Common myeloid progenitor, CD34-positive (primary cell): Measurements from ENCODE around the gene IGSF3.

Experiments
- CTCF ChIA-PET: fragments of 350-600 bp; sonication (Branson Sonifier 250); formaldehyde crosslinking; loops from one replicate; lab custom pipeline; 2021; ENCODE audit warnings: antibody characterized with exemption; lab: Charles Lee
- POLR2A ChIA-PET: fragments of 350-600 bp; sonication (Branson Sonifier 250); formaldehyde crosslinking; loops from one replicate; lab custom pipeline; 2021; ENCODE audit warnings: antibody characterized with exemption; lab: Charles Lee
- DNase-seq, 3 donors: peaks; one replicate each; pipeline versions ENCODE4 v3.0.0 to v3.0.0-alpha.2; 2013
- H3K27ac ChIP-seq, 2 experiments: 1 replicate in 1 of 2; 2 replicates in 1 of 2; pipeline ENCODE4 v1.7.0; 2013; ENCODE audit warnings: inconsistent platforms in 2 of 2, low read length in 2 of 2, mild to moderate bottlenecking in 2 of 2, low read depth in 1 of 2, moderate library complexity in 1 of 2; ENCODE audit not compliant: severe bottlenecking in 2 of 2, insufficient read depth in 1 of 2, poor library complexity in 1 of 2
- H3K27me3 ChIP-seq, 5 experiments: replicated peaks in 2 of 5; 1 replicate in 3 of 5; 2 replicates in 2 of 5; pipeline versions ENCODE4 v1.6.1 to v1.7.0; 2013; ENCODE audit warnings: low read length in 4 of 5, mild to moderate bottlenecking in 2 of 5, moderate library complexity in 2 of 5, inconsistent platforms in 1 of 5; ENCODE audit not compliant: insufficient read depth in 5 of 5, control insufficient read depth in 4 of 5
- H3K36me3 ChIP-seq, 4 experiments: 1 replicate in 2 of 4; 2 replicates in 2 of 4; pipeline versions ENCODE4 v1.6.1 to v1.7.0; 2013; ENCODE audit warnings: low read length in 3 of 4, control low read depth in 1 of 4, mild to moderate bottlenecking in 1 of 4; ENCODE audit not compliant: control insufficient read depth in 4 of 4, insufficient read depth in 4 of 4
- H3K4me1 ChIP-seq, 4 experiments: 1 replicate in 3 of 4; 2 replicates in 1 of 4; pipeline versions ENCODE4 v1.6.1 to v1.7.1; 2013; ENCODE audit warnings: low read length in 3 of 4, mild to moderate bottlenecking in 3 of 4, control low read depth in 1 of 4, inconsistent platforms in 1 of 4, moderate library complexity in 1 of 4; ENCODE audit not compliant: control insufficient read depth in 4 of 4, insufficient read depth in 4 of 4; ENCODE audit errors: control extremely low read depth in 1 of 4
- H3K4me3 ChIP-seq, 7 experiments: 1 replicate in 4 of 7; 2 replicates in 3 of 7; pipeline versions ENCODE4 v1.5.1 to v1.7.0; 2013; ENCODE audit warnings: mild to moderate bottlenecking in 7 of 7, low read length in 6 of 7, moderate library complexity in 6 of 7, inconsistent platforms in 2 of 7, low read depth in 2 of 7, control low read depth in 1 of 7; ENCODE audit not compliant: insufficient read depth in 4 of 7, control insufficient read depth in 1 of 7; ENCODE audit errors: extremely low read depth in 1 of 7
- H3K9me3 ChIP-seq, 5 experiments: 1 replicate in 4 of 5; 2 replicates in 1 of 5; pipeline versions ENCODE4 v1.6.1 to v1.7.1; 2013; ENCODE audit warnings: low read length in 4 of 5, mild to moderate bottlenecking in 2 of 5, inconsistent platforms in 1 of 5, low read depth in 1 of 5, moderate library complexity in 1 of 5; ENCODE audit not compliant: control insufficient read depth in 4 of 5, insufficient read depth in 2 of 5; ENCODE audit errors: control extremely low read depth in 1 of 5
- WGBS: methylation state at CpG from one replicate; pipeline ENCODE4 v1.1.5; 2013; ENCODE audit not compliant: insufficient coverage; 5-methylcytosine and 5-hydroxymethylcytosine counted together

IGSF3 gene

GRCh38 chr1:116686723-116687352 lies 19.3 kb upstream of the IGSF3 start:
- POLR2A ChIA-PET: interaction anchor here (0.5 kb wide), 1 partner anchor 214 kb away, joined by 3 read pairs; no protein-coding TSS in a partner anchor

GRCh38 chr1:116686175-116686574 lies 18.6 kb upstream of the IGSF3 start:
- POLR2A ChIA-PET: no interaction called here
- Histone ChIP-seq H3K4me3 (no peak overlapping the region), H3K27me3 (no peaks in the 10 kb centered on the region), H3K36me3 (no peaks in the 10 kb centered on the region), H3K9me3 (no peaks in the 10 kb centered on the region), H3K4me1 (no peaks in the 10 kb centered on the region), H3K27ac (no peak overlapping the region)
- CTCF ChIA-PET: no interaction called here
- DNase-seq: no peak
- 99% methylated on average over 5 of the region's 7 CpGs for WGBS

More at GRCh38 chr1:116686723-116687352, 19.3 kb upstream of the IGSF3 start:
- CTCF ChIA-PET: no interaction called here
- Histone ChIP-seq H3K36me3 (no peaks in the 10 kb centered on the region), H3K9me3 (no peaks in the 10 kb centered on the region), H3K4me3 (no peak overlapping the region), H3K27ac (peak overlapping the region in 1 of 2 experiments; percentile 55), H3K27me3 (no peaks in the 10 kb centered on the region), H3K4me1 (no peaks in the 10 kb centered on the region)
- 100% methylated on average over 1 of the region's 4 CpGs for WGBS
- DNase-seq: no peak

GRCh38 chr1:116684575-116684974 lies 17.0 kb upstream of the IGSF3 start:
- no peaks in the 10 kb centered on the region for H3K36me3 ChIP-seq
- peaks cover 0 to 2% (median 0%) of the 10 kb centered on the region in 4 experiments for H3K4me1 ChIP-seq
- POLR2A ChIA-PET: no interaction called here
- H3K4me3 ChIP-seq: no peak overlapping the region
- H3K9me3 ChIP-seq: peaks cover 0 to 3% (median 0%) of the 10 kb centered on the region in 5 experiments
- no peak overlapping the region for H3K27ac ChIP-seq
- DNase-seq: no peak
- CTCF ChIA-PET: interaction anchor here (0.6 to 1.4 kb wide), 2 partner anchors 13 to 278 kb away, joined by 4 read pairs; no protein-coding TSS in a partner anchor
- 86% methylated on average over 1 of the region's 2 CpGs for WGBS
- no peaks in the 10 kb centered on the region for H3K27me3 ChIP-seq

- Histone ChIP-seq H3K4me1 (peaks cover 0 to 2% (median 0%) of the 10 kb centered on the region in 4 experiments), H3K27me3 (no peaks in the 10 kb centered on the region), H3K9me3 (peaks cover 0 to 3% (median 0%) of the 10 kb centered on the region in 5 experiments), H3K27ac (no peak overlapping the region), H3K4me3 (no peak overlapping the region), H3K36me3 (no peaks in the 10 kb centered on the region)
- ChIA-PET CTCF (interaction anchor here (0.6 to 0.7 kb wide), 2 partner anchors 9 to 10 kb away, joined by 3 read pairs; no protein-coding TSS in a partner anchor), POLR2A (no interaction called here)
- 100% methylated on average over 1 of the region's 4 CpGs for WGBS
- no peak for DNase-seq
These were observed 15.2 kb upstream of the IGSF3 start for GRCh38 chr1:116682641-116683221.

- 100% methylated on average over 1 of the region's 1 CpG for WGBS
These were observed 13.9 kb upstream of the IGSF3 start for GRCh38 chr1:116681343-116681899.

GRCh38 chr1:116680752-116681151 lies 13.2 kb upstream of the IGSF3 start:
- CTCF ChIA-PET: interaction anchor here (1.0 kb wide), 1 partner anchor 24 kb away, joined by 3 read pairs; no protein-coding TSS in a partner anchor
- Histone ChIP-seq H3K9me3 (peaks cover 0 to 3% (median 0%) of the 10 kb centered on the region in 5 experiments), H3K4me1 (peaks cover 0 to 2% (median 0%) of the 10 kb centered on the region in 4 experiments), H3K27me3 (peaks cover 0 to 3% (median 0%) of the 10 kb centered on the region in 5 experiments), H3K27ac (no peak overlapping the region), H3K36me3 (no peaks in the 10 kb centered on the region), H3K4me3 (no peak overlapping the region)
- peak in 1 of 3 donors; percentile 19 for DNase-seq
- WGBS: 42% methylated on average over 4 of the region's 4 CpGs
- POLR2A ChIA-PET: no interaction called here

More at GRCh38 chr1:116681343-116681899, 13.9 kb upstream of the IGSF3 start:
- Histone ChIP-seq H3K4me1 (peaks cover 0 to 2% (median 0%) of the 10 kb centered on the region in 4 experiments), H3K36me3 (no peaks in the 10 kb centered on the region), H3K27me3 (peaks cover 0 to 3% (median 0%) of the 10 kb centered on the region in 5 experiments), H3K9me3 (peaks cover 0 to 3% (median 0%) of the 10 kb centered on the region in 5 experiments), H3K4me3 (no peak overlapping the region), H3K27ac (no peak overlapping the region)
- no peak for DNase-seq
- POLR2A ChIA-PET: no interaction called here
- CTCF ChIA-PET: interaction anchor here (1.0 kb wide), 2 partner anchors 9 to 23 kb away, joined by 3 to 4 read pairs; no protein-coding TSS in a partner anchor
